H1 (cell line): ENCODE measurements around the gene FRMD5. TPM values are rescaled to one million over a fixed set of nuclear protein-coding genes. Genes with fewer than 3 reads are reported as not detected.

Experiments used
- EZH2 ChIP-seq: fragments of 200-600 bp; sonication (generic); IDR thresholded peaks from 2 replicates; pipeline ENCODE4 v1.7.1; 2012; ENCODE audit warnings: low read depth, mild to moderate bottlenecking, moderate library complexity, low read length, inconsistent platforms; ENCODE audit not compliant: severe bottlenecking
- HDAC2 ChIP-seq, 2 experiments: fragments of 300-600 bp in 1 of 2; sonication (generic) in 1 of 2; IDR thresholded peaks; 2 replicates each; pipeline ENCODE4 v1.6.1; 2011 to 2012; ENCODE audit warnings: low read depth in 2 of 2, low read length in 2 of 2, mild to moderate bottlenecking in 2 of 2, moderate library complexity in 2 of 2, borderline replicate concordance in 1 of 2, inconsistent platforms in 1 of 2
- MAFK ChIP-seq: IDR thresholded peaks from 2 replicates; pipeline ENCODE4 v1.6.1; 2012; ENCODE audit warnings: low read depth, mild to moderate bottlenecking, improper control_type of control experiment, low read length
- SP4 ChIP-seq: IDR thresholded peaks from 2 replicates; pipeline ENCODE4 v1.6.1; 2012; ENCODE audit warnings: low read length, inconsistent platforms
- polyA plus RNA-seq, 7 experiments: library from polyadenylated mRNA; depleted of rRNA in 3 of 7; stranded (reverse) in 5 of 7; unstranded in 2 of 7; fragments of >200 nt in 5 of 7; fragments of 200-250 nt in 2 of 7; gene quantifications; 1 replicate in 5 of 7; 2 replicates in 1 of 7; 4 replicates in 1 of 7; pipeline versions ENCODE4 v1.2.1 to v1.2.3, GENCODE V29; 2011 to 2013; ENCODE audit warnings: missing spikeins in 2 of 7, mixed read lengths in 2 of 7
- total RNA-seq: library from RNA; stranded (reverse); fragmentation: NEBNext Ultra II Directional; extraction: Animal tissue kit (Norgen Biotek cat#: 25700); gene quantifications from 2 replicates; pipeline ENCODE4 v1.2.1, GENCODE V29; 2021
- TF ChIP-seq, protein P1 (sequence below): fragments of 300-600 bp; sonication (generic); IDR thresholded peaks from 2 replicates; pipeline ENCODE4 v1.7.1; 2012; ENCODE audit warnings: low read length, moderate library complexity, mild to moderate bottlenecking, inconsistent platforms; ENCODE audit not compliant: insufficient replicate concordance
- TF ChIP-seq, protein P2 (sequence below): IDR thresholded peaks from 2 replicates; pipeline ENCODE4 v1.6.1; 2012; ENCODE audit warnings: low read length, inconsistent platforms
- TF ChIP-seq, protein P3 (sequence below): IDR thresholded peaks from 2 replicates; pipeline ENCODE4 v1.6.1; 2011; ENCODE audit warnings: low read depth, mild to moderate bottlenecking, low read length; ENCODE audit not compliant: insufficient read depth

The FRMD5 gene
- total and polyA plus RNA-seq, 2 of the 8 experiments (the other 6 are each of a cell fraction or from before 2014, with no cell fraction given) = 10.1 to 12.6 TPM

DNA sequence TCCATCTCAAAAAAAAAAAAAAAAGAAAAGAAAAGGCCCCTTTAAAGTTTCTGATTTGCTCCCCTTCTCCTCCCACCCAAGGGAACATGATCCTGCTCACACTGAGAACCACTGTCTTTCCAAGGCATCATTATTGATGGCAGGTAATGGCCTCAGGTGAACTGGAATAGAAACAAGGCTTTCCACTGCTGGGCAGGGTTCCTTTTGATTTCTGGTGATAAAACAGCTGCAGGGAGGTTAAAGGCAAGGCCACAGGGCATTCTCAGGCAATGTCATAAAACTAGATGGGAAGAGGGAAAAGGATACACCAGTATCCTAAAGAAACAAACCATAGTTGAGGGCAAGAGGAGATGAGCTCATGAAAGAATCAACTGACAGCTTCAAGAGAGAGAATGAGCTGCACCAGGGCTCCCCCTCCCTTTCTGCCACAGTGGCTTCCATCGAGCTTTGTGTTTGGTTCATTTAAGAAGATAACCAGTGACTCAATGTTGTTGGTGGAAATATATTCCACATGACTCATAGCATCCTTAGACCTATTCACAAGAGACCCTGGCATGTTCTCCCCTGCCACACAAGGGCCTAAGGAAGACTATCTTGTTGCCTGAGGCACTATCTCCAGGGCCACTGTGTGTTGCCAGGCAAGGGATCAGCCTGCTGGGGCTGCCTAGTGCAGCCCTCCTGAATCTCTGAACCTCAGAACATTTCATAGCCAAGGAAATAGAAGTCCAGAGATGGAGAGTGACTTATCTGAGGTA lies 281.9 kb downstream of the FRMD5 start (continued):
- TF ChIP-seq, protein P1, sequence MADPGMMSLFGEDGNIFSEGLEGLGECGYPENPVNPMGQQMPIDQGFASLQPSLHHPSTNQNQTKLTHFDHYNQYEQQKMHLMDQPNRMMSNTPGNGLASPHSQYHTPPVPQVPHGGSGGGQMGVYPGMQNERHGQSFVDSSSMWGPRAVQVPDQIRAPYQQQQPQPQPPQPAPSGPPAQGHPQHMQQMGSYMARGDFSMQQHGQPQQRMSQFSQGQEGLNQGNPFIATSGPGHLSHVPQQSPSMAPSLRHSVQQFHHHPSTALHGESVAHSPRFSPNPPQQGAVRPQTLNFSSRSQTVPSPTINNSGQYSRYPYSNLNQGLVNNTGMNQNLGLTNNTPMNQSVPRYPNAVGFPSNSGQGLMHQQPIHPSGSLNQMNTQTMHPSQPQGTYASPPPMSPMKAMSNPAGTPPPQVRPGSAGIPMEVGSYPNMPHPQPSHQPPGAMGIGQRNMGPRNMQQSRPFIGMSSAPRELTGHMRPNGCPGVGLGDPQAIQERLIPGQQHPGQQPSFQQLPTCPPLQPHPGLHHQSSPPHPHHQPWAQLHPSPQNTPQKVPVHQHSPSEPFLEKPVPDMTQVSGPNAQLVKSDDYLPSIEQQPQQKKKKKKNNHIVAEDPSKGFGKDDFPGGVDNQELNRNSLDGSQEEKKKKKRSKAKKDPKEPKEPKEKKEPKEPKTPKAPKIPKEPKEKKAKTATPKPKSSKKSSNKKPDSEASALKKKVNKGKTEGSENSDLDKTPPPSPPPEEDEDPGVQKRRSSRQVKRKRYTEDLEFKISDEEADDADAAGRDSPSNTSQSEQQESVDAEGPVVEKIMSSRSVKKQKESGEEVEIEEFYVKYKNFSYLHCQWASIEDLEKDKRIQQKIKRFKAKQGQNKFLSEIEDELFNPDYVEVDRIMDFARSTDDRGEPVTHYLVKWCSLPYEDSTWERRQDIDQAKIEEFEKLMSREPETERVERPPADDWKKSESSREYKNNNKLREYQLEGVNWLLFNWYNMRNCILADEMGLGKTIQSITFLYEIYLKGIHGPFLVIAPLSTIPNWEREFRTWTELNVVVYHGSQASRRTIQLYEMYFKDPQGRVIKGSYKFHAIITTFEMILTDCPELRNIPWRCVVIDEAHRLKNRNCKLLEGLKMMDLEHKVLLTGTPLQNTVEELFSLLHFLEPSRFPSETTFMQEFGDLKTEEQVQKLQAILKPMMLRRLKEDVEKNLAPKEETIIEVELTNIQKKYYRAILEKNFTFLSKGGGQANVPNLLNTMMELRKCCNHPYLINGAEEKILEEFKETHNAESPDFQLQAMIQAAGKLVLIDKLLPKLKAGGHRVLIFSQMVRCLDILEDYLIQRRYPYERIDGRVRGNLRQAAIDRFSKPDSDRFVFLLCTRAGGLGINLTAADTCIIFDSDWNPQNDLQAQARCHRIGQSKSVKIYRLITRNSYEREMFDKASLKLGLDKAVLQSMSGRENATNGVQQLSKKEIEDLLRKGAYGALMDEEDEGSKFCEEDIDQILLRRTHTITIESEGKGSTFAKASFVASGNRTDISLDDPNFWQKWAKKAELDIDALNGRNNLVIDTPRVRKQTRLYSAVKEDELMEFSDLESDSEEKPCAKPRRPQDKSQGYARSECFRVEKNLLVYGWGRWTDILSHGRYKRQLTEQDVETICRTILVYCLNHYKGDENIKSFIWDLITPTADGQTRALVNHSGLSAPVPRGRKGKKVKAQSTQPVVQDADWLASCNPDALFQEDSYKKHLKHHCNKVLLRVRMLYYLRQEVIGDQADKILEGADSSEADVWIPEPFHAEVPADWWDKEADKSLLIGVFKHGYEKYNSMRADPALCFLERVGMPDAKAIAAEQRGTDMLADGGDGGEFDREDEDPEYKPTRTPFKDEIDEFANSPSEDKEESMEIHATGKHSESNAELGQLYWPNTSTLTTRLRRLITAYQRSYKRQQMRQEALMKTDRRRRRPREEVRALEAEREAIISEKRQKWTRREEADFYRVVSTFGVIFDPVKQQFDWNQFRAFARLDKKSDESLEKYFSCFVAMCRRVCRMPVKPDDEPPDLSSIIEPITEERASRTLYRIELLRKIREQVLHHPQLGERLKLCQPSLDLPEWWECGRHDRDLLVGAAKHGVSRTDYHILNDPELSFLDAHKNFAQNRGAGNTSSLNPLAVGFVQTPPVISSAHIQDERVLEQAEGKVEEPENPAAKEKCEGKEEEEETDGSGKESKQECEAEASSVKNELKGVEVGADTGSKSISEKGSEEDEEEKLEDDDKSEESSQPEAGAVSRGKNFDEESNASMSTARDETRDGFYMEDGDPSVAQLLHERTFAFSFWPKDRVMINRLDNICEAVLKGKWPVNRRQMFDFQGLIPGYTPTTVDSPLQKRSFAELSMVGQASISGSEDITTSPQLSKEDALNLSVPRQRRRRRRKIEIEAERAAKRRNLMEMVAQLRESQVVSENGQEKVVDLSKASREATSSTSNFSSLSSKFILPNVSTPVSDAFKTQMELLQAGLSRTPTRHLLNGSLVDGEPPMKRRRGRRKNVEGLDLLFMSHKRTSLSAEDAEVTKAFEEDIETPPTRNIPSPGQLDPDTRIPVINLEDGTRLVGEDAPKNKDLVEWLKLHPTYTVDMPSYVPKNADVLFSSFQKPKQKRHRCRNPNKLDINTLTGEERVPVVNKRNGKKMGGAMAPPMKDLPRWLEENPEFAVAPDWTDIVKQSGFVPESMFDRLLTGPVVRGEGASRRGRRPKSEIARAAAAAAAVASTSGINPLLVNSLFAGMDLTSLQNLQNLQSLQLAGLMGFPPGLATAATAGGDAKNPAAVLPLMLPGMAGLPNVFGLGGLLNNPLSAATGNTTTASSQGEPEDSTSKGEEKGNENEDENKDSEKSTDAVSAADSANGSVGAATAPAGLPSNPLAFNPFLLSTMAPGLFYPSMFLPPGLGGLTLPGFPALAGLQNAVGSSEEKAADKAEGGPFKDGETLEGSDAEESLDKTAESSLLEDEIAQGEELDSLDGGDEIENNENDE = no peak
- TF ChIP-seq, protein P2, sequence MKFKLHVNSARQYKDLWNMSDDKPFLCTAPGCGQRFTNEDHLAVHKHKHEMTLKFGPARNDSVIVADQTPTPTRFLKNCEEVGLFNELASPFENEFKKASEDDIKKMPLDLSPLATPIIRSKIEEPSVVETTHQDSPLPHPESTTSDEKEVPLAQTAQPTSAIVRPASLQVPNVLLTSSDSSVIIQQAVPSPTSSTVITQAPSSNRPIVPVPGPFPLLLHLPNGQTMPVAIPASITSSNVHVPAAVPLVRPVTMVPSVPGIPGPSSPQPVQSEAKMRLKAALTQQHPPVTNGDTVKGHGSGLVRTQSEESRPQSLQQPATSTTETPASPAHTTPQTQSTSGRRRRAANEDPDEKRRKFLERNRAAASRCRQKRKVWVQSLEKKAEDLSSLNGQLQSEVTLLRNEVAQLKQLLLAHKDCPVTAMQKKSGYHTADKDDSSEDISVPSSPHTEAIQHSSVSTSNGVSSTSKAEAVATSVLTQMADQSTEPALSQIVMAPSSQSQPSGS = no peak
- TF ChIP-seq MAFK (no peak), HDAC2 (IDR thresholded peaks at IDR 0.05; ENCODE audit: borderline replicate concordance in 1 of 2, low read depth in 2 of 2, low read length in 2 of 2) (no peak), EZH2 (no peak), SP4 (no peak)
- TF ChIP-seq, protein P3, sequence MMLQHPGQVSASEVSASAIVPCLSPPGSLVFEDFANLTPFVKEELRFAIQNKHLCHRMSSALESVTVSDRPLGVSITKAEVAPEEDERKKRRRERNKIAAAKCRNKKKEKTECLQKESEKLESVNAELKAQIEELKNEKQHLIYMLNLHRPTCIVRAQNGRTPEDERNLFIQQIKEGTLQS = no peak
